Activated naive CD8-positive, alpha-beta T cell treated with anti-CD3 and anti-CD28 coated beads, Interleukin-2, amount 10 ng/mL, durations not matched to agents 7 days and 5 days (primary cell): ENCODE data around the gene ARID5A. TPM values are rescaled to one million over a fixed set of nuclear protein-coding genes. Genes with fewer than 3 reads are reported as not detected.

Experiments used
- ATAC-seq: fragments of 150-1000 bp; cut with Tn5 transposase; one replicate; pipeline ENCODE4 v1.10.0; 2021; ENCODE audit warnings: low read depth, moderate library complexity
- POLR2A ChIA-PET: fragments of 350-600 bp; sonication (Branson Sonifier 250); formaldehyde crosslinking; loops from one replicate; lab custom pipeline; 2021; ENCODE audit warnings: antibody characterized with exemption; lab: Charles Lee
- DNase-seq: peaks from one replicate; pipeline ENCODE4 v3.0.0; 2021
- H3K27ac Mint-ChIP-seq: one replicate; pipeline ENCODE4 v1.8.0; 2022; ENCODE audit warnings: mild to moderate bottlenecking, mixed read lengths
- H3K27me3 Mint-ChIP-seq: one replicate; pipeline ENCODE4 v1.8.0; 2022; ENCODE audit warnings: mild to moderate bottlenecking, moderate library complexity, mixed read lengths
- H3K36me3 Mint-ChIP-seq: one replicate; pipeline ENCODE4 v1.8.0; 2021; ENCODE audit warnings: mild to moderate bottlenecking, mixed read lengths
- H3K4me1 Mint-ChIP-seq: one replicate; pipeline ENCODE4 v1.8.0; 2021; ENCODE audit warnings: mixed read lengths
- H3K4me3 Mint-ChIP-seq: one replicate; pipeline ENCODE4 v1.8.0; 2022; ENCODE audit warnings: mild to moderate bottlenecking, moderate library complexity, mixed read lengths
- H3K9me3 Mint-ChIP-seq: one replicate; pipeline ENCODE4 v1.8.0; 2021; ENCODE audit warnings: mixed read lengths
- total RNA-seq, 2 experiments: library from RNA; stranded (reverse); gene quantifications; one replicate each; pipeline ENCODE4 v1.2.3, GENCODE V29; 2021

Gene ARID5A
- total RNA-seq, 2 experiments from 2014 or later, result 62.1 to 62.8 TPM

DNA sequence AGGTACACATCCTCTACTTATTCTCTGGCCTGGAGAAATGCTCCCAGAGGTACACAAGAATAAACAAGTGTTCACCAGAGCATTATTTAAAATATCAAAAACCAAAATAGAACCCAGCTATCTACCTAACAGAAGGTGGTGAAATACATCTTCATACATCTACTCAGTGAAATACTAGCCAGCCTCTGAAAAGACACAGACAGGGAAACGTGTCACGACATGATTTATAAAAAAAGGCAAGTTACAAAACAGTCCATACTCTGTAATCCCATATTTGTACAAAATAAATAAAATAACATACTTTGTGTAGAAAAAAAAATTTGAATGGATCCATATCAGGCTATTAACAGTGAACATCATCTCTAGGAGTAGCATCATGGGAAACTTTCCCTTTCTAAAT, 63.4 kb downstream of the ARID5A start:
- Mint-ChIP-seq H3K4me3 (no peak overlapping the region), H3K27ac (no peak overlapping the region), H3K9me3 (no peaks in the 10 kb centered on the region), H3K27me3 (no peaks in the 10 kb centered on the region), H3K36me3 (peaks cover 57% of the 10 kb centered on the region), H3K4me1 (peaks cover 43% of the 10 kb centered on the region)
- no peak for ATAC-seq
- POLR2A ChIA-PET, result no interaction called here
- no peak for DNase-seq

GRCh38 chr2:96601382-96602292, 65.1 kb downstream of the ARID5A start:
- H3K9me3 Mint-ChIP-seq, result no peaks in the 10 kb centered on the region
- H3K27ac Mint-ChIP-seq, result peak overlapping the region; percentile 44
- ATAC-seq, result peak; percentile 51
- no peak for DNase-seq
- peaks cover 58% of the 10 kb centered on the region for H3K36me3 Mint-ChIP-seq
- H3K4me1 Mint-ChIP-seq, result peaks cover 39% of the 10 kb centered on the region
- no peak overlapping the region for H3K4me3 Mint-ChIP-seq
- POLR2A ChIA-PET, result interaction anchor here (0.7 to 1.1 kb wide), 2 partner anchors 36 to 37 kb away, joined by 3 read pairs; partner anchors contain the start of gene KANSL3
- no peaks in the 10 kb centered on the region for H3K27me3 Mint-ChIP-seq

Other genes starting within 250 kb of the ARID5A start
- gene SNRNP200, start 231.2 kb upstream of the ARID5A start, total RNA-seq, result 100 to 1,000 TPM; 194 to 201 TPM
- 10 to 100 TPM; 32.8 to 35.9 TPM for gene ITPRIPL1, start 211.4 kb upstream of the ARID5A start, total RNA-seq
- gene NCAPH, start 201.0 kb upstream of the ARID5A start, total RNA-seq, result 10 to 100 TPM; 60.3 to 64.8 TPM
- gene NEURL3, start 31.4 kb upstream of the ARID5A start, total RNA-seq, result under 1 TPM in 1 of 2 experiments, not detected in 1; 0.17 TPM
- gene KANSL3, start 101.6 kb downstream of the ARID5A start, total RNA-seq, result 10 to 100 TPM; 63.8 to 69.6 TPM
- not detected for gene FER1L5, start 106.0 kb downstream of the ARID5A start, total RNA-seq
- gene LMAN2L, start 203.3 kb downstream of the ARID5A start, total RNA-seq, result 1 to 10 TPM; 7.2 to 7.3 TPM
- gene CNNM4, start 224.2 kb downstream of the ARID5A start, total RNA-seq, result 1 to 10 TPM; 6.9 to 7.9 TPM